Measurements from ENCODE around the gene TUSC1.
"Not testable (repeated sequence)": the region's sequence is repeated elsewhere in the genome, so short reads cannot be mapped to it uniquely, and the experiment has no call there.

TUSC1 gene

DNA sequence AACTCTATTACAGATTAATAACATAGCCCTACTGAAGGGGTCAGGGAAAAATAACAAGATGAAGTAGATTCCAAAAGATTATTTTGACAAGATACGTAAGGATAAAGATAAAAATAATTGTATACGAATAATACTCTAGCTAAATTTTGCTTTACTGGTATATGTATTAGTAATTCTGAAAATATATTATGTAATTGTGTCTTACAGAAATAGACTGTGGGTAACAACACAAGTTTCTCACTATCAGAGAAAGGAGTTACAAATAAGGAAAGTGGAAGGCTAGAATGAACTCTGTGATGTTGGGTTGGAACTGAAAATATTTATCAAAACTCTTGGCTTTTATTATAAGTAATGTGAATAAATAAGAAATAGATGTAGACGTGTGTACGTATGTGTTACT lies 26.6 kb upstream of the TUSC1 start:
- no peaks in the 10 kb centered on the region for H3K79me2 ChIP-seq (ENCODE audit: control insufficient read depth, insufficient read depth, low read length)
- DNase-seq = no peak
- peaks cover 2% of the 10 kb centered on the region for H3K4me1 ChIP-seq (ENCODE audit: control insufficient read depth, low read depth, low read length)
- no peak overlapping the region for H2BK15ac ChIP-seq (replicated peaks; ENCODE audit: low read depth)
- 100% methylated on average over 3 of the region's 4 CpGs for WGBS (ENCODE audit: extremely low coverage, insufficient coverage, low lambda C conversion rate)
- H3K23ac ChIP-seq (ENCODE audit: low read length) = no peak overlapping the region
- no peaks in the 10 kb centered on the region for H3K79me1 ChIP-seq (ENCODE audit: low read length)
- no peak overlapping the region for H4K8ac ChIP-seq (ENCODE audit: low read depth, low read length)
- H2BK120ac ChIP-seq (ENCODE audit: low read depth, low read length) = no peak overlapping the region
- no peak overlapping the region for H3K18ac ChIP-seq (ENCODE audit: low read length)
- H3K4me2 ChIP-seq (ENCODE audit: low read length) = no peak overlapping the region
- H3K56ac ChIP-seq (ENCODE audit: low read length) = no peak overlapping the region
- no peak overlapping the region for H2AK5ac ChIP-seq (ENCODE audit: low read length)
- H3K4ac ChIP-seq (ENCODE audit: low read depth, low read length) = no peak overlapping the region
- H3K4me3 ChIP-seq (ENCODE audit: low read length) = no peak overlapping the region
- H3K27me3 ChIP-seq (ENCODE audit: insufficient read depth, low read length, poor library complexity) = no peaks in the 10 kb centered on the region
- no peak overlapping the region for H4K5ac ChIP-seq (ENCODE audit: low read length)
- no peak overlapping the region for H3K27ac ChIP-seq (ENCODE audit: low read depth, low read length)
- H3K9ac ChIP-seq (ENCODE audit: low read length) = no peak overlapping the region
- no peaks in the 10 kb centered on the region for H3K36me3 ChIP-seq (ENCODE audit: control insufficient read depth, insufficient read depth, low read length)
- no peak overlapping the region for H2BK5ac ChIP-seq (ENCODE audit: low read length)

DNA sequence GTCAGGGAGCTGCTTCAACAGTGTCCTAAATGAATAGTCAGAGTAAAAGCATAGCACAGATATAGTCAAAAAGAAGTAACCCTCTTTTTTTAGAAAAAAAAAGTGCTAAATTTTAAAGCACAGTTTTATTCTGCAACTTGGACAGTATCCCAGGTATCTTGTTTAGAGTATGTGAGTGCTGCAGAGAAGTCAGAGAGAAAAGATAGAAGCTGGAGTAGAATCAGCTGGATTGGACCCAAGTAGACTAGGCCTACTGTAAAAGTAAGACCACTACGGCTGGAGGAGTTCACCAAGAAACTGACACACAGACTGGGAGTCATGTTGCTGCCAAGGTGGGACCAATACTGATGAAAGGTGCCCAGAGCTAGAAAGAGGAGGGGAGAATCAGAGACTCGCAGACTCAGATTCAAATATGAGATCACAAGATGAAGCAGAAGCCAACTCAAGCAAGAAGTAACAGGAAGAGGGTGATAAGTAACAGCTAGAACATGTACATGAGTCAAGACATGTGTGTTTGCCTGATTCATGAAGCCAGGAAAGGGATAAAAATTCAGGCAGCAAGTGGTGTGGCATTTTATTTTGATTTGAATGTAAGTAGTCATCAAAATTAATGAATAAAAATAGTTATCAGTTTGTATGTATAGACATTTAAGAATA lies 25.6 kb upstream of the TUSC1 start:
- Histone ChIP-seq H2BK15ac (replicated peaks; ENCODE audit: low read depth) (no peak overlapping the region), H3K4me3 (ENCODE audit: low read length) (no peak overlapping the region), H3K23ac (ENCODE audit: low read length) (no peak overlapping the region), H2AK5ac (ENCODE audit: low read length) (no peak overlapping the region), H3K18ac (ENCODE audit: low read length) (no peak overlapping the region), H3K4me2 (ENCODE audit: low read length) (no peak overlapping the region), H3K56ac (ENCODE audit: low read length) (no peak overlapping the region), H3K27ac (ENCODE audit: low read depth, low read length) (no peak overlapping the region), H3K79me1 (ENCODE audit: low read length) (no peaks in the 10 kb centered on the region), H2BK120ac (ENCODE audit: low read depth, low read length) (no peak overlapping the region), H3K9ac (ENCODE audit: low read length) (no peak overlapping the region), H3K36me3 (ENCODE audit: control insufficient read depth, insufficient read depth, low read length) (no peaks in the 10 kb centered on the region), H4K8ac (ENCODE audit: low read depth, low read length) (no peak overlapping the region), H3K4me1 (ENCODE audit: control insufficient read depth, low read depth, low read length) (peaks cover 2% of the 10 kb centered on the region), H4K5ac (ENCODE audit: low read length) (no peak overlapping the region), H2BK5ac (ENCODE audit: low read length) (no peak overlapping the region), H3K4ac (ENCODE audit: low read depth, low read length) (no peak overlapping the region), H3K27me3 (ENCODE audit: insufficient read depth, low read length, poor library complexity) (no peaks in the 10 kb centered on the region), H3K79me2 (ENCODE audit: control insufficient read depth, insufficient read depth, low read length) (no peaks in the 10 kb centered on the region)
- no peak for DNase-seq
- no CpG with 5 or more reads among the region's 2 CpGs for WGBS (ENCODE audit: extremely low coverage, insufficient coverage, low lambda C conversion rate)

DNA sequence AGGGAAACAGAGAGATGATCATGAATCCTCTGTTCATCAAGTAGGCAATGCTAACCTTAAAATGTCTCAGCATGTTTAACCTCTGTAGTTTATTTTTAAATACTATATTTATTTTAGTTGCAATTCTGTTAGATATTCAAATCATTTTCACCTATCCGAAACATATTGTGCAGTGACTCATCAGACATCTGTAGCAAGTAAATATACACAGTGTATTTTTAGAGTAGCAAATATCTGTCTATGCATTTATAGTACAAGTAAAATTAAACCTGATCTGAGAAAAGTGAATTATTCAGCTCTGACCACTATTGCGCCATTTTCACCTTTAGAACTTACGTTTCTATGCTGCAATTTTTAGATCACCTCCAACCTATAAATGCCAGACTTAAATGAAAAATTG lies 24.3 kb upstream of the TUSC1 start:
- Histone ChIP-seq H3K56ac (ENCODE audit: low read length) (no peak overlapping the region), H3K4me3 (ENCODE audit: low read length) (no peak overlapping the region), H3K79me2 (ENCODE audit: control insufficient read depth, insufficient read depth, low read length) (no peaks in the 10 kb centered on the region), H3K4me1 (ENCODE audit: control insufficient read depth, low read depth, low read length) (peaks cover 2% of the 10 kb centered on the region), H3K18ac (ENCODE audit: low read length) (no peak overlapping the region), H3K79me1 (ENCODE audit: low read length) (no peaks in the 10 kb centered on the region), H2BK5ac (ENCODE audit: low read length) (no peak overlapping the region), H3K27me3 (ENCODE audit: insufficient read depth, low read length, poor library complexity) (no peaks in the 10 kb centered on the region), H3K23ac (ENCODE audit: low read length) (no peak overlapping the region), H2BK15ac (replicated peaks; ENCODE audit: low read depth) (no peak overlapping the region), H2BK120ac (ENCODE audit: low read depth, low read length) (no peak overlapping the region), H3K9ac (ENCODE audit: low read length) (no peak overlapping the region), H3K4me2 (ENCODE audit: low read length) (no peak overlapping the region), H3K36me3 (ENCODE audit: control insufficient read depth, insufficient read depth, low read length) (no peaks in the 10 kb centered on the region), H4K5ac (ENCODE audit: low read length) (no peak overlapping the region), H3K4ac (ENCODE audit: low read depth, low read length) (no peak overlapping the region), H4K8ac (ENCODE audit: low read depth, low read length) (no peak overlapping the region), H3K27ac (ENCODE audit: low read depth, low read length) (no peak overlapping the region), H2AK5ac (ENCODE audit: low read length) (no peak overlapping the region)
- DNase-seq = no peak
- no CpG with 5 or more reads among the region's 3 CpGs for WGBS (ENCODE audit: extremely low coverage, insufficient coverage, low lambda C conversion rate)

DNA sequence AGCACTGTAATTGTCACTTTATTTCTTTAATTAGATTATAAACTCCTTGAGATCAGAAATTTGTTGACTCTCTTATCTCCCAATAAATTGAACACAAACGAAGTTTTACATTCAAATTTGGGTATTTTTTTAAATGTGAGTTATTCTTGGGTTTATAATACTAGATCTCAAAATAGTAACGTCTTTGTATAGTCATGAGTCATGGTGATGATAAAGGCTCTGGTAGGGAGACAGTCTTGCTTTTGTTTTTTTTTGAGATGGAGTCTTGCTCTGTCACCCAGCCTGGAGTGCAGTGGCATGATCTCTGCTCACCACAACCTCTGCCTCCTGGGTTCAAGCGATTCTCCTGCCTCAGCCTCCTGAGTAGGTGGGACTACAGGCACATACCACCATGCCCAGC lies 22.7 kb upstream of the TUSC1 start:
- not testable (repeated sequence) for H3K36me3 ChIP-seq (ENCODE audit: control insufficient read depth, insufficient read depth, low read length); H3K9ac ChIP-seq (ENCODE audit: low read length); H3K27me3 ChIP-seq (ENCODE audit: insufficient read depth, low read length, poor library complexity); DNase-seq; H2BK120ac ChIP-seq (ENCODE audit: low read depth, low read length); H3K4me3 ChIP-seq (ENCODE audit: low read length); H2AK5ac ChIP-seq (ENCODE audit: low read length); H3K27ac ChIP-seq (ENCODE audit: low read depth, low read length); H3K79me1 ChIP-seq (ENCODE audit: low read length); H4K5ac ChIP-seq (ENCODE audit: low read length); H3K18ac ChIP-seq (ENCODE audit: low read length); H3K79me2 ChIP-seq (ENCODE audit: control insufficient read depth, insufficient read depth, low read length); H4K8ac ChIP-seq (ENCODE audit: low read depth, low read length); H2BK5ac ChIP-seq (ENCODE audit: low read length); H3K4me1 ChIP-seq (ENCODE audit: control insufficient read depth, low read depth, low read length); H2BK15ac ChIP-seq (replicated peaks; ENCODE audit: low read depth); H3K23ac ChIP-seq (ENCODE audit: low read length); H3K4ac ChIP-seq (ENCODE audit: low read depth, low read length); H3K4me2 ChIP-seq (ENCODE audit: low read length); H3K56ac ChIP-seq (ENCODE audit: low read length)
- WGBS (ENCODE audit: extremely low coverage, insufficient coverage, low lambda C conversion rate) = 100% methylated on average over 1 of the region's 3 CpGs

DNA sequence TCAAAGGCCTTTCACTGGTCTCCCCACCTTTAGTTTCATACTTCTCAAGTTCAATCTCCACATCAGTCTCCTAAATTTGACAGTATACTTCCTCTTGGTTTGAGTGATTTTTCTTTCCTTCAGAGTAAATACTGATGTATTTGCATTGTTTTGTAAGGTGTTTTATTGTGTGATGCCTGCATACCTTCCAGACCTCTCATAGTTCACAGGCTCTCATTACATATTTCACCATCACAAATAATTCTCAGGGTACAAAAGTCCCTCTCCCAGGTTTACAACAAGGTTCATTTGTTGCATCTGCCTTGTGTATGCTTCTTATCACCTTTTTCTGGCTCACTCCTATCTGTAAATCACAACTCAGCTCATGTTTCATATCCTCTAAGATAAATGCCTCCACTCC lies 22.2 kb upstream of the TUSC1 start:
- no peak overlapping the region for H2BK120ac ChIP-seq (ENCODE audit: low read depth, low read length)
- H3K4ac ChIP-seq (ENCODE audit: low read depth, low read length) = no peak overlapping the region
- H3K36me3 ChIP-seq (ENCODE audit: control insufficient read depth, insufficient read depth, low read length) = no peaks in the 10 kb centered on the region
- H3K9ac ChIP-seq (ENCODE audit: low read length) = no peak overlapping the region
- H3K79me2 ChIP-seq (ENCODE audit: control insufficient read depth, insufficient read depth, low read length) = no peaks in the 10 kb centered on the region
- H3K27me3 ChIP-seq (ENCODE audit: insufficient read depth, low read length, poor library complexity) = no peaks in the 10 kb centered on the region
- peaks cover 12% of the 10 kb centered on the region for H3K4me1 ChIP-seq (ENCODE audit: control insufficient read depth, low read depth, low read length)
- peak overlapping the region; percentile 56 for H4K8ac ChIP-seq (ENCODE audit: low read depth, low read length)
- no peak overlapping the region for H3K4me3 ChIP-seq (ENCODE audit: low read length)
- H2BK5ac ChIP-seq (ENCODE audit: low read length) = no peak overlapping the region
- no peak overlapping the region for H3K4me2 ChIP-seq (ENCODE audit: low read length)
- H3K56ac ChIP-seq (ENCODE audit: low read length) = no peak overlapping the region
- H3K79me1 ChIP-seq (ENCODE audit: low read length) = no peaks in the 10 kb centered on the region
- no peak overlapping the region for H4K5ac ChIP-seq (ENCODE audit: low read length)
- H2BK15ac ChIP-seq (replicated peaks; ENCODE audit: low read depth) = no peak overlapping the region
- no peak overlapping the region for H3K27ac ChIP-seq (ENCODE audit: low read depth, low read length)
- no peak for DNase-seq
- no peak overlapping the region for H3K18ac ChIP-seq (ENCODE audit: low read length)
- no peak overlapping the region for H2AK5ac ChIP-seq (ENCODE audit: low read length)
- no peak overlapping the region for H3K23ac ChIP-seq (ENCODE audit: low read length)

DNA sequence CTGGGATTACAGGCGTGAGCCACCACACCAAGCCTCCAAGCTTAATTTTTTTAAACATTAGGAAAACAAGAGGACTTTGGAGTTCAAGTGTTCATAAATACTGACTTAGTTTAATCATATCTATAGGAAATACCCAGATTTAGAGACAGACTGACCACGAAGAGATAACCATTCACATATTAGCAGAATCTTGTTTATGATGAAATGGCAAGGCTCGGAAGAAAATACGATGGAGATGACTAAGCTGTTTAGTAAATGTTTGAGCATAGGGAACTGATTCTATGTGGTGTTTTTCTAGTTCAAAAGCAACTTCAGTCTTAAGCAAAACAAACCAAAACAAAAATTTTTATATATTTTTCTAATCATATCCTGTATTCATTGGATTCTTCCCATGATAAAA lies 13.5 kb upstream of the TUSC1 start:
- no peak overlapping the region for H3K56ac ChIP-seq (ENCODE audit: low read length)
- H3K27ac ChIP-seq (ENCODE audit: low read depth, low read length) = no peak overlapping the region
- DNase-seq = no peak
- no peak overlapping the region for H3K23ac ChIP-seq (ENCODE audit: low read length)
- no peak overlapping the region for H3K4me2 ChIP-seq (ENCODE audit: low read length)
- WGBS (ENCODE audit: extremely low coverage, insufficient coverage, low lambda C conversion rate) = no CpG with 5 or more reads among the region's 4 CpGs
- H3K79me2 ChIP-seq (ENCODE audit: control insufficient read depth, insufficient read depth, low read length) = no peaks in the 10 kb centered on the region
- no peaks in the 10 kb centered on the region for H3K36me3 ChIP-seq (ENCODE audit: control insufficient read depth, insufficient read depth, low read length)
- no peak overlapping the region for H2BK5ac ChIP-seq (ENCODE audit: low read length)
- no peaks in the 10 kb centered on the region for H3K27me3 ChIP-seq (ENCODE audit: insufficient read depth, low read length, poor library complexity)
- H2AK5ac ChIP-seq (ENCODE audit: low read length) = no peak overlapping the region
- H3K4ac ChIP-seq (ENCODE audit: low read depth, low read length) = no peak overlapping the region
- H3K79me1 ChIP-seq (ENCODE audit: low read length) = no peaks in the 10 kb centered on the region
- H2BK15ac ChIP-seq (replicated peaks; ENCODE audit: low read depth) = no peak overlapping the region
- no peak overlapping the region for H4K5ac ChIP-seq (ENCODE audit: low read length)
- H2BK120ac ChIP-seq (ENCODE audit: low read depth, low read length) = no peak overlapping the region
- no peak overlapping the region for H4K8ac ChIP-seq (ENCODE audit: low read depth, low read length)
- no peak overlapping the region for H3K4me3 ChIP-seq (ENCODE audit: low read length)
- H3K9ac ChIP-seq (ENCODE audit: low read length) = no peak overlapping the region
- peaks cover 10% of the 10 kb centered on the region for H3K4me1 ChIP-seq (ENCODE audit: control insufficient read depth, low read depth, low read length)
- no peak overlapping the region for H3K18ac ChIP-seq (ENCODE audit: low read length)
